Ovary (tissue), 9 donors: Measurements from ENCODE around the gene RYR3. TPM values are rescaled to one million over a fixed set of nuclear protein-coding genes. Genes with fewer than 3 reads are reported as not detected.

ENCODE experiments used
- DNase-seq, 5 donors: peaks; one replicate each; pipeline ENCODE4 v3.0.0-alpha.2; 2019 to 2020
- H3K27ac ChIP-seq, 2 donors: fragments of 200-600 bp; one replicate each; pipeline versions ENCODE4 v1.5.1 to v1.8.0; 2019 to 2022
- H3K27me3 ChIP-seq: fragments of 200-600 bp; one replicate; pipeline ENCODE4 v1.8.0; 2022
- H3K36me3 ChIP-seq: fragments of 200-600 bp; sonication (generic); one replicate; pipeline ENCODE4 v1.5.1; 2019
- H3K4me1 ChIP-seq: one replicate; pipeline ENCODE4 v1.8.1; 2013; ENCODE audit warnings: mild to moderate bottlenecking, moderate library complexity; ENCODE audit not compliant: insufficient read depth
- H3K4me3 ChIP-seq: fragments of 200-600 bp; sonication (generic); one replicate; pipeline ENCODE4 v1.5.1; 2017
- H3K9me3 ChIP-seq, 2 donors: fragments of 200-600 bp in 1 of 2; sonication (generic) in 1 of 2; one replicate each; pipeline versions ENCODE4 v1.5.1 to v1.8.1; 2013 to 2019; ENCODE audit warnings: mild to moderate bottlenecking in 1 of 2, moderate library complexity in 1 of 2
- EP300 ChIP-seq: sonication (generic); formaldehyde crosslinking; IDR thresholded peaks from one replicate; pipeline ENCODE4 v1.6.1; 2017; ENCODE audit warnings: antibody characterized with exemption
- POLR2A ChIP-seq: fragments of 450-650 bp; IDR thresholded peaks from one replicate; pipeline ENCODE4 v1.6.1; 2017; ENCODE audit warnings: antibody characterized with exemption, mild to moderate bottlenecking, moderate library complexity
- WGBS, 3 donors: extraction: QIAGEN DNeasy Blood & Tissue Kit in 1 of 3; methylation state at CpG; one replicate each; pipeline versions ENCODE4 v1.1.5 to v1.1.7; 2013 to 2017; 5-methylcytosine and 5-hydroxymethylcytosine counted together
- intact Hi-C, 4 donors: fragments of 100-400 bp; cut with DNase I; formaldehyde crosslinking; loops; one replicate each; pipeline versions ENCODE4 v1.11.0 to v1.15.1; 2022 to 2023
- polyA plus RNA-seq, 2 donors: library from polyadenylated mRNA; stranded (reverse); fragments of 200-250 nt in 1 of 2; fragments of 350-450 nt in 1 of 2; fragmentation: Illumina TruSeq in 1 of 2; extraction: RNeasy Lipid Tissue Mini Kit (QIAGEN cat#74804) in 1 of 2; gene quantifications; one replicate each; pipeline ENCODE4 v1.2.3, GENCODE V29; 2013 to 2014
- total RNA-seq, 7 donors: library from RNA; depleted of rRNA in 2 of 7; stranded (reverse); fragments of >200 nt in 2 of 7; fragmentation: NEBNext Ultra II Directional in 3 of 7; extraction: Animal tissue kit (Norgen Biotek cat#: 25700) in 3 of 7; gene quantifications; one replicate each; pipeline versions ENCODE4 v1.1.0 to v1.2.4, GENCODE V29; 2016 to 2023
- TF ChIP-seq, protein P1 (sequence below), 3 donors: fragments of 450-650 bp in 2 of 3; fragments of 200-600 bp in 1 of 3; IDR thresholded peaks; one replicate each; pipeline versions ENCODE4 v1.5.1 to v1.8.0; 2016 to 2022; ENCODE audit warnings: antibody characterized with exemption in 3 of 3, mild to moderate bottlenecking in 1 of 3
- donor health status: DM: no; HTN: no; CAD: no; lungs with moderate emphysema.
- donor health status: DM: no; HTN: no; CAD: no.
- donor health status: Bipolar disorder and iron deficiency.
- donor health status: DM: yes; HTN: yes; CAD: no.
- donor health status: DM: no; HTN: no; CAD: no.
- donor health status: DM: yes; HTN: yes; CAD: no.

RYR3 gene
- total and polyA plus RNA-seq, 9 donors = 0.52 to 6.0 (median 0.96) TPM

DNA sequence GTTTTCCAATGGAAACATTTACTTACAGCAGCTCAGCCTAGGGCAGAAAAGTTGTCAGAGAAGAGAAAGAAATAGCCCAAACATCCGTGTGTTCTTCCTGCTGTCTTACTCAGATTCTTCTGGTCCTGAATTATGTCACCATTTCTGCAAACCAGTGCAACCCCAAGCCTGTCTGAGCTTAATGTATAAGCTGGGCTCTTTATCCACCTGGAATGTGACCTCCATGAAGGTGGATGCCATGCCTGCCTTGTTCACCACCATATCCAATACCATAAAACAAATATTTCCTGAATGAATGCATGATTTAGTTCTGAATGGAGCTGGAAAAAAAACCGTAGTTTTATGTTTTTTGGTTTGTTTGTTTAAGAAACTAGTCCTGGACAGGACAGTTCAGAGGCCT lies 150.9 kb downstream of the RYR3 start:
- no peak for DNase-seq
- WGBS, 3 donors = 63 to 75% (median 65%) methylated on average over 2 of the region's 2 CpGs
- intact Hi-C loops = loop anchor here in 1 of 4 donors (10.0 kb wide), 2 partner anchors 63 to 147 kb away; partner anchors contain the start of gene RYR3

DNA sequence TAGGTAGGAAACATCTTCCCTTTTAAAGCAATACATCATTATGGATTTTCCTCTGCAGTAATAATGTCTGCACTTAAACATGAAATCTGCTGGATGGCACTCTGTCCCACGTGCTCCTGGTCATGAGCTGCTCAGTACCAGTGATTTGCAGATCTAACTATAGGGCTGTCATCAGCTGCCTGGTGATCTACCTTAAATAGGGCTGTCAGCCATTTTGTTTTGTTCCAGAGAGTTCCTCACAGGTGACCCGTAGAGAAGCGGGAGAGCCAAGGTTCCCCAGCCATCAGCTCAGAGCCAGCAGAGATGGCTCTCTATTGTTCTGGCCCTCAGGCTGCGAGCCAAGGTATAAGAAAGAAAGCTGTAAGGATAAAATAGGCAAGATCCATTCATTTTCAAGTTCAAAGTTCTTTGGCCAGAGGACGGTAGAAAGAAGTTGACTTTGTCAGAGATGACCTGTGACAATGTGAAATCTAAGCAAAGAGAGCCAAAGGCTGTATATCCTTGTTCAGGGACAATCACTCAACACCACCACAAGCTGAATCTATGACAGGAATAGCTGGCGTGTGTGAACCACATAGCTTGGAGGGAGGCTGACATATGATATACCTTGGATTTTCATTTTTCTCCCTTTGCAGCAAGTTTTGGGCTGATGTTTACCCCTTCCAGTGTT lies 156.5 kb downstream of the RYR3 start:
- DNase-seq = no peak
- Histone ChIP-seq H3K9me3 (no peaks in the 10 kb centered on the region), H3K27me3 (no peaks in the 10 kb centered on the region), H3K36me3 (no peaks in the 10 kb centered on the region), H3K27ac (no peak overlapping the region), H3K4me3 (no peak overlapping the region), H3K4me1 (no peaks in the 10 kb centered on the region)
- WGBS, 3 donors = 71 to 82% (median 82%) methylated on average over 6 of the region's 6 CpGs
- no peak for TF ChIP-seq EP300
- no peak for TF ChIP-seq POLR2A
- TF ChIP-seq, protein P1, sequence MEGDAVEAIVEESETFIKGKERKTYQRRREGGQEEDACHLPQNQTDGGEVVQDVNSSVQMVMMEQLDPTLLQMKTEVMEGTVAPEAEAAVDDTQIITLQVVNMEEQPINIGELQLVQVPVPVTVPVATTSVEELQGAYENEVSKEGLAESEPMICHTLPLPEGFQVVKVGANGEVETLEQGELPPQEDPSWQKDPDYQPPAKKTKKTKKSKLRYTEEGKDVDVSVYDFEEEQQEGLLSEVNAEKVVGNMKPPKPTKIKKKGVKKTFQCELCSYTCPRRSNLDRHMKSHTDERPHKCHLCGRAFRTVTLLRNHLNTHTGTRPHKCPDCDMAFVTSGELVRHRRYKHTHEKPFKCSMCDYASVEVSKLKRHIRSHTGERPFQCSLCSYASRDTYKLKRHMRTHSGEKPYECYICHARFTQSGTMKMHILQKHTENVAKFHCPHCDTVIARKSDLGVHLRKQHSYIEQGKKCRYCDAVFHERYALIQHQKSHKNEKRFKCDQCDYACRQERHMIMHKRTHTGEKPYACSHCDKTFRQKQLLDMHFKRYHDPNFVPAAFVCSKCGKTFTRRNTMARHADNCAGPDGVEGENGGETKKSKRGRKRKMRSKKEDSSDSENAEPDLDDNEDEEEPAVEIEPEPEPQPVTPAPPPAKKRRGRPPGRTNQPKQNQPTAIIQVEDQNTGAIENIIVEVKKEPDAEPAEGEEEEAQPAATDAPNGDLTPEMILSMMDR (IDR thresholded peaks at IDR 0.05) = no peak
- intact Hi-C loops = loop anchor here in 1 of 4 donors (10.0 kb wide), 2 partner anchors 58 to 152 kb away; partner anchors contain the start of gene RYR3

More for the DNA sequence above, 150.9 kb downstream of the RYR3 start:
- Histone ChIP-seq H3K4me3 (no peak overlapping the region), H3K4me1 (no peaks in the 10 kb centered on the region), H3K27ac (no peak overlapping the region), H3K9me3 (no peaks in the 10 kb centered on the region), H3K27me3 (no peaks in the 10 kb centered on the region), H3K36me3 (no peaks in the 10 kb centered on the region)
- TF ChIP-seq, protein P1 (IDR thresholded peaks at IDR 0.05) = no peak
- TF ChIP-seq EP300 (no peak), POLR2A (no peak)

GRCh38 chr15:33467816-33468163 lies 157.0 kb downstream of the RYR3 start:
- TF ChIP-seq POLR2A (no peak), EP300 (no peak)
- TF ChIP-seq, protein P1 (IDR thresholded peaks at IDR 0.05) = no peak
- intact Hi-C loops = loop anchor here in 1 of 4 donors (10.0 kb wide), 2 partner anchors 57 to 153 kb away; partner anchors contain the start of gene RYR3
- Histone ChIP-seq H3K27me3 (no peaks in the 10 kb centered on the region), H3K4me3 (no peak overlapping the region), H3K27ac (no peak overlapping the region), H3K4me1 (no peaks in the 10 kb centered on the region), H3K9me3 (no peaks in the 10 kb centered on the region), H3K36me3 (no peaks in the 10 kb centered on the region)
- no peak for DNase-seq
- WGBS, 3 donors = 73 to 95% (median 92%) methylated on average over 1 of the region's 1 CpG

GRCh38 chr15:33468740-33469139 lies 158.0 kb downstream of the RYR3 start:
- intact Hi-C loops = loop anchor here in 1 of 4 donors (10.0 kb wide), 2 partner anchors 56 to 154 kb away; partner anchors contain the start of gene RYR3
- no peaks in the 10 kb centered on the region for H3K27me3 ChIP-seq
- H3K9me3 ChIP-seq = no peaks in the 10 kb centered on the region
- WGBS, 3 donors = 72 to 82% (median 73%) methylated on average over 3 of the region's 3 CpGs
- DNase-seq = no peak
- no peaks in the 10 kb centered on the region for H3K4me1 ChIP-seq
- H3K36me3 ChIP-seq = no peaks in the 10 kb centered on the region
- H3K4me3 ChIP-seq = no peak overlapping the region
- H3K27ac ChIP-seq = no peak overlapping the region
- TF ChIP-seq EP300 = no peak
- TF ChIP-seq POLR2A = no peak
- TF ChIP-seq, protein P1 (IDR thresholded peaks at IDR 0.05) = no peak
